ENCODE data around the gene LYPD6B.

LYPD6B gene

GRCh38 chr2:149167001-149167780 is 128.7 kb downstream of the LYPD6B start:
- DNase-seq: no peak

GRCh38 chr2:149167941-149168340 is 129.4 kb downstream of the LYPD6B start:
- DNase-seq: no peak

GRCh38 chr2:149169656-149170055 is 131.2 kb downstream of the LYPD6B start:
- DNase-seq: no peak

GRCh38 chr2:149170156-149170555 is 131.7 kb downstream of the LYPD6B start:
- no peak for DNase-seq

GRCh38 chr2:149170911-149171310 is 132.4 kb downstream of the LYPD6B start:
- no peak for DNase-seq

- DNase-seq: no peak
Measured at GRCh38 chr2:149173220-149173619, 134.7 kb downstream of the LYPD6B start.

GRCh38 chr2:149175956-149176355 is 137.5 kb downstream of the LYPD6B start:
- DNase-seq: no peak

- no peak for DNase-seq
Measured at GRCh38 chr2:149178612-149179011, 140.1 kb downstream of the LYPD6B start.

GRCh38 chr2:149180226-149180875 is 141.9 kb downstream of the LYPD6B start:
- no peak for DNase-seq

GRCh38 chr2:149183187-149183586 is 144.7 kb downstream of the LYPD6B start:
- DNase-seq: no peak

- no peak for DNase-seq
Measured at GRCh38 chr2:149184991-149185390, 146.5 kb downstream of the LYPD6B start.

- DNase-seq: no peak
Measured at GRCh38 chr2:149185942-149186490, 147.5 kb downstream of the LYPD6B start.

GRCh38 chr2:149187057-149187456 is 148.6 kb downstream of the LYPD6B start:
- no peak for DNase-seq

- no peak for DNase-seq
Measured at GRCh38 chr2:149188291-149188690, 149.8 kb downstream of the LYPD6B start.

- DNase-seq: no peak
Measured at GRCh38 chr2:149189769-149190168, 151.3 kb downstream of the LYPD6B start.

GRCh38 chr2:149191915-149192314 is 153.4 kb downstream of the LYPD6B start:
- no peak for DNase-seq

GRCh38 chr2:149192427-149192826 is 153.9 kb downstream of the LYPD6B start:
- no peak for DNase-seq

GRCh38 chr2:149200109-149200520 is 161.6 kb downstream of the LYPD6B start:
- DNase-seq: no peak

- DNase-seq: no peak
Measured at GRCh38 chr2:149204686-149205085, 166.2 kb downstream of the LYPD6B start.

GRCh38 chr2:149205143-149205542 is 166.6 kb downstream of the LYPD6B start:
- DNase-seq: no peak

- DNase-seq: no peak
Measured at GRCh38 chr2:149213764-149214493, 175.4 kb downstream of the LYPD6B start.

- DNase-seq: no peak
Measured at GRCh38 chr2:149218497-149218896, 180.0 kb downstream of the LYPD6B start.

- no peak for DNase-seq
Measured at GRCh38 chr2:149219856-149220255, 181.4 kb downstream of the LYPD6B start.
